GM19467 (cell line): Measurements from ENCODE around the gene PRKD1.
"Not testable (repeated sequence)": the region's sequence is repeated elsewhere in the genome, so short reads cannot be mapped to it uniquely, and the experiment has no call there.

Experiments
- ATAC-seq: cut with Tn5 transposase; IDR thresholded peaks from one replicate; pipeline ENCODE4 v1.9.1; 2021; ENCODE audit warnings: mild to moderate bottlenecking, moderate library complexity; ENCODE audit not compliant: unreplicated experiment

The PRKD1 gene

GRCh38 chr14:29745863-29746262 lies 181.8 kb downstream of the PRKD1 start:
- ATAC-seq: no peak

GRCh38 chr14:29743531-29743930 lies 184.1 kb downstream of the PRKD1 start:
- no peak for ATAC-seq

GRCh38 chr14:29741909-29742401 lies 185.7 kb downstream of the PRKD1 start:
- ATAC-seq: no peak

- no peak for ATAC-seq
Observed at GRCh38 chr14:29740491-29740890, 187.2 kb downstream of the PRKD1 start.

- no peak for ATAC-seq
Observed at GRCh38 chr14:29738950-29739349, 188.7 kb downstream of the PRKD1 start.

- ATAC-seq: no peak
Observed at GRCh38 chr14:29738056-29738455, 189.6 kb downstream of the PRKD1 start.

GRCh38 chr14:29735459-29735858 lies 192.2 kb downstream of the PRKD1 start:
- no peak for ATAC-seq

- ATAC-seq: no peak
Observed at GRCh38 chr14:29734732-29735131, 192.9 kb downstream of the PRKD1 start.

- ATAC-seq: not testable (repeated sequence)
Observed at GRCh38 chr14:29726560-29727331, 200.9 kb downstream of the PRKD1 start.

GRCh38 chr14:29724991-29725390 lies 202.7 kb downstream of the PRKD1 start:
- no peak for ATAC-seq

GRCh38 chr14:29722831-29723230 lies 204.8 kb downstream of the PRKD1 start:
- no peak for ATAC-seq

- ATAC-seq: no peak
Observed at GRCh38 chr14:29721586-29721985, 206.1 kb downstream of the PRKD1 start.

GRCh38 chr14:29717901-29718300 lies 209.7 kb downstream of the PRKD1 start:
- no peak for ATAC-seq

GRCh38 chr14:29716150-29716549 lies 211.5 kb downstream of the PRKD1 start:
- ATAC-seq: no peak

- no peak for ATAC-seq
Observed at GRCh38 chr14:29712601-29713000, 215.0 kb downstream of the PRKD1 start.

GRCh38 chr14:29710015-29710414 lies 217.6 kb downstream of the PRKD1 start:
- no peak for ATAC-seq

GRCh38 chr14:29709490-29709889 lies 218.2 kb downstream of the PRKD1 start:
- ATAC-seq: no peak

- ATAC-seq: no peak
Observed at GRCh38 chr14:29706700-29707099, 220.9 kb downstream of the PRKD1 start.

GRCh38 chr14:29705801-29706200 lies 221.8 kb downstream of the PRKD1 start:
- ATAC-seq: no peak

- ATAC-seq: not testable (repeated sequence)
Observed at GRCh38 chr14:29689597-29689996, 238.1 kb downstream of the PRKD1 start.

GRCh38 chr14:29687866-29688265 lies 239.8 kb downstream of the PRKD1 start:
- no peak for ATAC-seq

- ATAC-seq: no peak
Observed at GRCh38 chr14:29687071-29687765, 240.4 kb downstream of the PRKD1 start.
